ENCODE data around the gene MAP1B.

Gene MAP1B

DNA sequence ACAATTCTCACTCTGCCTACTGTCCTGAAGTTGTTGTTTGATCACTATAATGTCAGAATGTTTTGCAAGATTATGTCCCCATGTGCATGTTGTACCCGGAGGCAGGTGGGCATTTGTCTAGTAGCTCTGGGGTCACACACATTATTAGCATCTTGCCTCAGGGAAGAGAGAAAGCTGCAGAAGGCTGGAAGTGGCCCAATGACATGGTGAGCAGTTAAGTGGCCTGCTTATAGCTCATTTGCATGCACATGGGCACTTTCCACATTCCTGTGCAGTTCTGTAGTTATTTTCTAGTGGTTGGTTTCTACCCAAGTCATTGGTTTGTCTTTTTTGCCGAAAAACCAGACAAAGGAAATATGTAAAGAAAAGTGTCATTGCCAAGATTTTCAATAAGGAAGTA, 80.9 kb downstream of the MAP1B start:
- DNase-seq (ENCODE audit: extremely low read depth, low read depth): no peak
- TF ChIP-seq, protein P1, sequence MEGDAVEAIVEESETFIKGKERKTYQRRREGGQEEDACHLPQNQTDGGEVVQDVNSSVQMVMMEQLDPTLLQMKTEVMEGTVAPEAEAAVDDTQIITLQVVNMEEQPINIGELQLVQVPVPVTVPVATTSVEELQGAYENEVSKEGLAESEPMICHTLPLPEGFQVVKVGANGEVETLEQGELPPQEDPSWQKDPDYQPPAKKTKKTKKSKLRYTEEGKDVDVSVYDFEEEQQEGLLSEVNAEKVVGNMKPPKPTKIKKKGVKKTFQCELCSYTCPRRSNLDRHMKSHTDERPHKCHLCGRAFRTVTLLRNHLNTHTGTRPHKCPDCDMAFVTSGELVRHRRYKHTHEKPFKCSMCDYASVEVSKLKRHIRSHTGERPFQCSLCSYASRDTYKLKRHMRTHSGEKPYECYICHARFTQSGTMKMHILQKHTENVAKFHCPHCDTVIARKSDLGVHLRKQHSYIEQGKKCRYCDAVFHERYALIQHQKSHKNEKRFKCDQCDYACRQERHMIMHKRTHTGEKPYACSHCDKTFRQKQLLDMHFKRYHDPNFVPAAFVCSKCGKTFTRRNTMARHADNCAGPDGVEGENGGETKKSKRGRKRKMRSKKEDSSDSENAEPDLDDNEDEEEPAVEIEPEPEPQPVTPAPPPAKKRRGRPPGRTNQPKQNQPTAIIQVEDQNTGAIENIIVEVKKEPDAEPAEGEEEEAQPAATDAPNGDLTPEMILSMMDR (IDR thresholded peaks at IDR 0.05; ENCODE audit: low read depth, low read length, missing control alignments): no peak
- H3K4me3 ChIP-seq (replicated peaks; ENCODE audit: low read depth, low read length): no peak overlapping the region

GRCh38 chr5:72189146-72189545, 81.9 kb downstream of the MAP1B start:
- no peak overlapping the region for H3K4me3 ChIP-seq (replicated peaks; ENCODE audit: low read depth, low read length)
- DNase-seq (ENCODE audit: extremely low read depth, low read depth): no peak
- TF ChIP-seq, protein P1 (IDR thresholded peaks at IDR 0.05; ENCODE audit: low read depth, low read length, missing control alignments): no peak

GRCh38 chr5:72191404-72191803, 84.1 kb downstream of the MAP1B start:
- no peak for DNase-seq (ENCODE audit: extremely low read depth, low read depth)
- no peak overlapping the region for H3K4me3 ChIP-seq (replicated peaks; ENCODE audit: low read depth, low read length)
- TF ChIP-seq, protein P1 (IDR thresholded peaks at IDR 0.05; ENCODE audit: low read depth, low read length, missing control alignments): no peak

GRCh38 chr5:72194846-72195245, 87.6 kb downstream of the MAP1B start:
- no peak overlapping the region for H3K4me3 ChIP-seq (replicated peaks; ENCODE audit: low read depth, low read length)
- no peak for DNase-seq (ENCODE audit: extremely low read depth, low read depth)
- TF ChIP-seq, protein P1 (IDR thresholded peaks at IDR 0.05; ENCODE audit: low read depth, low read length, missing control alignments): no peak

DNA sequence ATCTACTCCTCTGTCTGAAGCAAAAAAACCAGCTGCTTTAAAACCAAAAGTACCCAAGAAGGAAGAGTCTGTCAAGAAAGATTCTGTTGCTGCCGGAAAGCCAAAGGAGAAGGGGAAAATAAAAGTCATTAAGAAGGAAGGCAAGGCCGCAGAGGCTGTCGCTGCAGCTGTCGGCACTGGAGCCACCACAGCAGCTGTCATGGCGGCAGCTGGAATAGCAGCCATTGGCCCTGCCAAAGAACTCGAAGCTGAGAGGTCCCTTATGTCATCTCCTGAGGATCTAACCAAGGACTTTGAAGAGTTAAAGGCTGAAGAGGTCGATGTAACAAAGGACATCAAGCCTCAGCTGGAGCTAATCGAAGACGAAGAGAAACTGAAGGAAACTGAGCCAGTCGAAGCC, 88.3 kb downstream of the MAP1B start:
- no peak for DNase-seq (ENCODE audit: extremely low read depth, low read depth)
- TF ChIP-seq, protein P1 (IDR thresholded peaks at IDR 0.05; ENCODE audit: low read depth, low read length, missing control alignments): no peak
- H3K4me3 ChIP-seq (replicated peaks; ENCODE audit: low read depth, low read length): no peak overlapping the region

- TF ChIP-seq, protein P1 (IDR thresholded peaks at IDR 0.05; ENCODE audit: low read depth, low read length, missing control alignments): no peak
- no peak overlapping the region for H3K4me3 ChIP-seq (replicated peaks; ENCODE audit: low read depth, low read length)
- no peak for DNase-seq (ENCODE audit: extremely low read depth, low read depth)
Measured at GRCh38 chr5:72197393-72197792, 90.1 kb downstream of the MAP1B start.

DNA sequence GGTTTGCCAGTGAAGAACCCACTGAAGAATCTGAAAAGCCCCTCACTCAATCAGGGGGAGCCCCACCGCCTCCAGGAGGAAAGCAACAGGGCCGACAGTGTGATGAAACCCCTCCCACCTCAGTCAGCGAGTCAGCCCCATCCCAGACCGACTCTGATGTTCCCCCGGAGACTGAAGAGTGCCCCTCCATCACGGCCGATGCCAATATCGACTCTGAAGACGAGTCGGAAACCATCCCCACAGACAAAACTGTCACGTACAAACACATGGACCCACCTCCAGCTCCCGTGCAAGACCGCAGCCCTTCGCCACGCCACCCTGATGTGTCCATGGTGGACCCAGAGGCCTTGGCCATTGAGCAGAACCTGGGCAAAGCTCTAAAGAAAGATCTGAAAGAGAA, 92.4 kb downstream of the MAP1B start:
- H3K4me3 ChIP-seq (replicated peaks; ENCODE audit: low read depth, low read length): no peak overlapping the region
- TF ChIP-seq, protein P1 (IDR thresholded peaks at IDR 0.05; ENCODE audit: low read depth, low read length, missing control alignments): no peak
- DNase-seq (ENCODE audit: extremely low read depth, low read depth): no peak
